Pons (tissue), 1 donor: Measurements from ENCODE around the gene NELFCD.
"Not testable (repeated sequence)": the region's sequence is repeated elsewhere in the genome, so short reads cannot be mapped to it uniquely, and the experiment has no call there.

Experiments used
- DNase-seq: peaks from one replicate; pipeline ENCODE4 v3.0.0-alpha.2; 2016; ENCODE audit warnings: low spot score

The NELFCD gene, protein sequence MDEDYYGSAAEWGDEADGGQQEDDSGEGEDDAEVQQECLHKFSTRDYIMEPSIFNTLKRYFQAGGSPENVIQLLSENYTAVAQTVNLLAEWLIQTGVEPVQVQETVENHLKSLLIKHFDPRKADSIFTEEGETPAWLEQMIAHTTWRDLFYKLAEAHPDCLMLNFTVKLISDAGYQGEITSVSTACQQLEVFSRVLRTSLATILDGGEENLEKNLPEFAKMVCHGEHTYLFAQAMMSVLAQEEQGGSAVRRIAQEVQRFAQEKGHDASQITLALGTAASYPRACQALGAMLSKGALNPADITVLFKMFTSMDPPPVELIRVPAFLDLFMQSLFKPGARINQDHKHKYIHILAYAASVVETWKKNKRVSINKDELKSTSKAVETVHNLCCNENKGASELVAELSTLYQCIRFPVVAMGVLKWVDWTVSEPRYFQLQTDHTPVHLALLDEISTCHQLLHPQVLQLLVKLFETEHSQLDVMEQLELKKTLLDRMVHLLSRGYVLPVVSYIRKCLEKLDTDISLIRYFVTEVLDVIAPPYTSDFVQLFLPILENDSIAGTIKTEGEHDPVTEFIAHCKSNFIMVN

DNA sequence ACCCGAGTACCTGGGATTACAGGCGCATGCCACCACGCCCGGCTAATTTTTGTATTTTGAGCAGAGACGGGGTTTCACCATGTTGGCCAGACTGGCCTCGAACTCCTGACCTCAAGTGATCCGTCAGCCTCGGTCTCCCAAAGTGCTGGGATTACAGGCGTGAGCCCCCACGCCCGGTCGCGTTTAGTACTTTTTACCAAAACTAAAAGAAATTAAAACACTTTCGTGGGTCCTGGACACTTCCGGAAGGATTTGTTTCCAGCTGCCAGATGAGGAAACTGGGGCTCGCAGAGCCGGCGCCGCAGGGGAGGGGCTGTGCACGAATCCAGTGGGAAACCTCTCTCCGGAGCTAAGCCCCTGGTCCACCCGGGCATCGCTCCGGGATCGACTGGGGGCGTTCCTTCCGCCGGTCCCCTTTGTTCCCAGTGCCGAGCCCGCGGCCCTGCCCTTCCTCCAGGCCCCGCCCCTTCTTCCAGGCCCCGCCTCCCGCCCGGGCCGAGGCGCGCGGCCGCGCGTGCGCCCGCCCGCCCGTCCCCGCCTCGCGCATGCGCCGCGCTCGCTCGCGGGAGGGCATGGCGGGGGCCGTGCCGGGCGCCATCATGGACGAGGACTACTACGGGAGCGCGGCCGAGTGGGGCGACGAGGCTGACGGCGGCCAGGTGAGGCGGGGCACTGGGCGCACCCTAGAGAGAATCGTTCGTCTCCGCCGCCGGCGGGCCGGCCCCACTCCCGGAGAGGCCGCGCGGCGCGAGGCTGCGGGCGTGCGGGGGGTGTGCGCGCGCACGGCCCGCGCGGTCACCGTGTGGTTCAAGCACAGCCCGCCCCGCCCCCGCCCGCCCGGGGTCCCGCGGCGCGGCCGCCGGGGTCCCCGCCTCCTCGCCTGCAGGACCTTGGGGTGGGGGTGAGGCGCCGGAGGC, at the start of gene NELFCD:
Gene NELFCD, plus strand, starts transcription at position 546 of the 917 bp plus-strand sequence. Its CDS starts 54 bp downstream, at position 600.
- DNase-seq, result peak; percentile 68

DNA sequence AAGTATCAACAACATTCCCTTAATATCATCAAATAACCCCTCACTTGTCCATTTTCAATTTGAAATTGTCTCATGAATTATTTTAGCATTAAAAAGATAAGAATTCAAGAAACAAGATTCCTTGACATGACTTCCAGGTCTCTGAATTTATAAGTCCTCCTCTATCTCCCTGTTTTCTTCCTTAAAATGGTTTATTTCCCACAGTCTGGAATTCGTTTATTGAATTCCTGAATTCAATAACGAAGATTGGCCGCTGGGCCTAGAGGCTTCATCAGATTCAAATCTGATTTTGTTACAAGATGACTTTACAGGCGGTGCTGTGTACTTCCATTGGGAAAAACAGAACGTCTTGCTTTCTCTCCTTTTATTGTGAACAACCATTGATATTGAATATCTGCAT, 48.9 kb upstream of the NELFCD start:
- no peak for DNase-seq

DNA sequence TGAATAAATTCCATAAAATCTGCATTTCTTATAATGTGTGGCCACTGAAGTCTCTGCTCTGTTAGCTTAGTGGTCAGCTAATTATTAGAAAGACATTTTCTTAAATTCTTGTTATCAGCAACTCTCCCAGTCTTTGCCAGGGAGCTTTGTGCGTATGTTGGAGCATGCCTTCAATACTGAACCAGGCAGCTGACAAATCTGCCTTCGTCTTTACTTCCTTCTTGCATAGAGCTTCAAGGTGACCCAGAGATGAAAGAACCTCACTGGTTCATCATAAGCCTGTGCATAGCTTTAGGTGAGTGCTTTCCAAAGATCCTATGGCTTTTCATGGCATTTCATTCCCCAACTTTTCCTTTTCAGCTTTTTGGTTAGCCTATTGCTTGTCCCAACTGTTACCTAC, 43.0 kb upstream of the NELFCD start:
- peak; percentile 7 for DNase-seq

DNA sequence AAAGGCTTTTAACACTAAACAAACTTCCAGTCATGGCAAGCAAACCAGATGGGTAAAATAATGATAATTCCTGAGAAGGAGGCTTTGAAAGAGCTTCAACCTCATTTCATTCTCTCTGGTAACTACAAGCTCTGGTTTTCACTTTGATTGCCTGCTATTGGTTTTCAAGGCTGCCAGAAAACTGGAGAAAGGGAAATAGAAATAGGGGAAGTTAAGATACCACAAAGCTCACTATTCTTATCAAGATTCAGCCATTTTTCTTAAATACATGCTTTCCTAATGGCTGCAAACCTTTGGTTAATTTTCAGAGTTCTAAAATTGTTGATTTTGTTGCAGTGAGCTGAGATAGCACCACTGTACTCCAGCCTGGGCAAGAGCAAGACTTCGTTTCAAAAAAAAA, 42.5 kb upstream of the NELFCD start:
- peak; percentile 38 for DNase-seq

DNA sequence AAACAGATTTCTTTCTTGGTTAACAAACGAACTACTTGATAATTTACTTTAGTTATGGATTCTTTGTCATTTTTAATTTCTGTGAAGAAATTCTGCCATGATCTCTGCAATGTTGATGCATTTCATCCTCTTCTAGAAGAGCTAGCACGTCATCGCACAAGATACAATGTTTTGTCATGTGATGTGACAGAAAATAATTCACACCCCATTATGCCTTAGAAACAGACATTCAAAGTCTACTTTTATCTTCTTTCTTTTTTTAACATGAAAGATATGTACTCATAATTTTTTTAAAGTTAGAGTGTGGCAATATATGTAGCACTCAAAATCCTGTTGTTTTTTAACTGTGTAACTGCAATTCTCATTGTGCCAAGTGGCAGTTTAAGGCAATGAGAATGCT, 39.6 kb upstream of the NELFCD start:
- DNase-seq, result peak; percentile 3

DNA sequence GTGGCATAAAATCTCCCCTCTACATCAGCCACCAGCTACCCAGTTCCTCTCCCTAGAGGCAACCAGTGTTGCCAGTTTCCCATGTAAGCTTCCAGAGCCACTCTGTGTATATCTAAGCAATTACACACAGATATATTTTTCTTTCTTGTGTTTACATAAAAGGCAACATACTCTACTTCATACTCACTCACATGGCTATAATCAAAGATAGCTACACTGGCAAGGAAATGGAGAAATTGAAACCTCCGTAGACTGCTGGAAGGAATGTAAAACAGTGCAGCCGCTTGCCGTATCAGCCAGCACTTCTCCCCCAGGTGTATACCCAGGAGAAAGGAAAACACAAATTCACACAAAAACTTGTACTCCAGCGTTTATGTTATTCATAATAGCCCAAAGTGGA, 38.5 kb upstream of the NELFCD start:
- no peak for DNase-seq

DNA sequence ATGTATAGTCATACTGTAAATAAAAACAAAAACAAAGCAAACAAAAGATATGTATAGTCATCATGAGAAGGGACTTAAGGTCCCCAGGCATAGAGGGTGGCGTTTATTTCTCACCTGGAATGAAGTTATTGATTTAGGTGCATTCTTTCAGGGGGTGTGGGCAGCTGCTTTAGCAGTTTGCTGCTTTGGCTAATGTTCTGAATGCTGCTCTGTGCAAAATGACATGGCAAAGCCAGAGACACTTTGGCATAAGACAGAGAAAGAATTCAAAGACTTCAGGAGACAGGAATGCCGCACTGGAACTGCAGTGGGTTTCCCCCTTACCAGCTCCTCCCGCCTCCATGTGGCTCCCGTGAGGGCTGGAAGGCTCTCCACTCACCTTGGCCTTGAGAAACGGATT, 36.4 kb upstream of the NELFCD start:
- no peak for DNase-seq

DNA sequence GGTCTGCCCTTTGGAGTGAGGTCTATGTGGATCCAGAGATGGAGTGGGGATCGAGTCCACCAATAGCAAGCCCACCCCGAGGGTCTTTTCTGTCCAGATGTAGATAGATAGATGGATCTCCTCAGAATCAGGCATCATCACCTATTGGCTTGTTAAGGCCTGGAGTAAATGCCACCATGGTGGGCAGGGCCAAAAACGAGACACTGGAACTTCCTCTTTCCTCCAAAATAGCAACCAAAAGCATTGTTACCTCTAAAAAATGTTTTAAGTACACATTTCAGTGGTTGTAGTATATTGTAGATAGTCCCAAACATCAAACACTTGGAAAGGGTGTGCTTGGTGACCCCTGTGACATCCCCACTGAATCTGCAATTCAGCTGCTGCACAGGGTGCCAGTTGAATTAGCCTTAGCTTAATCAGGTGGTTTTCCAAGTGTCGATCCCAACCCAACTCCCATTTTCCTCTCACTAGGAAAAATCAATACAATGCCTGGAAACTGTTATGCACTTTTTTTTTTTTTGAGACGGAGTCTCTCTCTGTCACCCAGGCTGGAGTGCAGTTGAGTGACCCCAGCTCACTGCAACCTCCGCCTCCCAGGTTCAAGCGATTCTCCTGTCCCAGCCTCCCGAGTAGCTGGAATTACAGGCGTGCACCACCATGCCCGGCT, 35.0 kb upstream of the NELFCD start:
- DNase-seq, result no peak

DNA sequence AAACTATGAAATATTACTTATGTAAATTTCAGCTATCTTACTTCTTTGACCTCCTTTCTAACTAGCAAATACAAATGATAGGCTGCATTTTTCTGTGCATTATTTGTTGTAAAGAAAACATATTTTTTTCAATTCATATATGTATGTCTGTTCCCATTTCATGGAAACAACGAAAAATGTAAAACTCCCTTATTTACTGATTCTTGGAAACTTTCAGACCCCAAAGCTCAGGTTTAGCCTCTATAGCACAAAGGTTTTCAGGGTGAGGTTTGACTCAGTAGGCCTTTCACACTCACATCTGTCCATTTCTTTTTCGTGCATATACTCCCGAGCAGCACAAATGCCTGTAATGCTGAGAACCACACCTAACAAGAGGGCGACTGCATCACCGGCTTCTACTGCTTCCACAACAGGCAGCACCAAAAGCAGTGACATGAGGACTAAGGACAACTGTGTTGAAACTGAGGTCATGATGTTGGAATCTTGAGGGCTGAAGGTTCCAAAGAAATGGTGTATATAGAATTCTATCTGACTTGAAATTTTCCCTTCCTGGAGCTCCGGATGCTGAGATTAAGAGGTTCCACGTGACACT, 33.2 kb upstream of the NELFCD start:
- not testable (repeated sequence) for DNase-seq

DNA sequence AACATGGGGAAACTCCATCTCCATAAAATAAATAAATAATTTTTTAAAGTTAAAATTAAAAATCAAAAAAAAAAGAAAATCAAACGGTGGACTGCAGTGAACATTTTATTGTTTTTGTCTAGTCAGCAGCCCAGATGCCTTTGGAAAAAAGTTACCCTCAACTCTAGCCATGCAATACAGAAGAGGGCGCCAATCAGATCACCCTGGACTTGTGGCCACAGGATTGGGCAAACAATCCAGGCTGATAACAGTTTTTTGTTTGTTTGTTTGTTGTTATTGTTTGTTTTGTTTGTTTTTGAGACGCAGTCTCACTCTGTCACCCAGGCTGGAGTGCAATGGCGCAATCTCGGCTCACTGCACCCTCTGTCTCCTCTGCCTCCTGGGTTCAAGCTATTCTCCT, 30.5 kb upstream of the NELFCD start:
- no peak for DNase-seq

DNA sequence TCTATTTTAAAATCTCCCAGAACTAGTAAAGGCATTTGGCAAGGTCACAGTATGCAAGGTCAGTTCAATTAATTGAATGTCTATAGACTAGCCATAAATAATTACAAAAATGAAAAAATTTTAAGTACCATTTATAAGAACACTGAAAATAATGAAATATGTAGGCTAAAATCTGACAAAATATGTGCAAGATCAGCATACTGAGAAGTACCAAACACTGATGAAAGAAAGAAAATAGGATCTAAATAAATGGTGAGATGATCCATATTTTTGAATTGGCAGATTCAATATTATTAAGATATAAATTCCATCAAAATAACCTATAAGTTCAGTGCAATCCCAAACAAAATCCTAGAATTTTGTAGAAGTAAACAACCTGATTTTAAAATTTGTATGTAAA, 28.0 kb upstream of the NELFCD start:
- DNase-seq, result no peak

DNA sequence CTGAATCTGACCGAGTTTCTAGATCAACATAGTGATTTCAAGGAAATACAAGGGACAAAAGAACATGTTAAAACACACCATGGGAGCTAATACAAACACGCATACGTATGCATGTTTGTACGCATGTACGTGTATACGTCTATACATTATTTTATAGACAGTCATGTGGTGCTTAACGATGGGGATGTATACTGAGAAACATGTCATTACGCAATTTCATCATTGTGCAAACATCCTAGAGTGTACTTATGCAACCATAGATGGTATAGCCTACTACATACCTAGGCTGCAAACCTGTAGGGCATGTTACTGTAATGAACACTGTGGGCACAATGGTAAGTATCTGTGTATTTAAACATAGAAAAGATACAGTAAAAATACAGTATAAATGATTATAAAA, 25.0 kb upstream of the NELFCD start:
- no peak for DNase-seq

DNA sequence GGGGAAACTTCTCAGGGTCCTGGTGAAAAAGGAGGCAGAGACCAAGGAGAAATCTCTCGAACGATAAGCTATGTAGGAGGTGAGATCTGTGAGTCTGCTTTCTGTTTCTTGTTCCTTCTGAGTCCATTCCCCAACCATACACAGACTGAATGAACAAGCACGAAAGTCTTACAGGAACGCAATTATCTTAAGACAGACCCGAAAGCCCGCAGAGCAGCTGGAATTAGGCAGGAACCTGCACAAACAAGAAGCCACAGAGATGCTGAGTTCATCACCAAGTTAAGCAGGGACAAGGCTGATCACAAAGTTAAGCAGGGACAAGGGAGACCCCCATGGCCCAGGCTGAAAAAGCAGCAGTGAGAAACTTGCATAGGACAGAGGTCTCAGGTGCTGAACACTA, 21.4 kb upstream of the NELFCD start:
- no peak for DNase-seq

DNA sequence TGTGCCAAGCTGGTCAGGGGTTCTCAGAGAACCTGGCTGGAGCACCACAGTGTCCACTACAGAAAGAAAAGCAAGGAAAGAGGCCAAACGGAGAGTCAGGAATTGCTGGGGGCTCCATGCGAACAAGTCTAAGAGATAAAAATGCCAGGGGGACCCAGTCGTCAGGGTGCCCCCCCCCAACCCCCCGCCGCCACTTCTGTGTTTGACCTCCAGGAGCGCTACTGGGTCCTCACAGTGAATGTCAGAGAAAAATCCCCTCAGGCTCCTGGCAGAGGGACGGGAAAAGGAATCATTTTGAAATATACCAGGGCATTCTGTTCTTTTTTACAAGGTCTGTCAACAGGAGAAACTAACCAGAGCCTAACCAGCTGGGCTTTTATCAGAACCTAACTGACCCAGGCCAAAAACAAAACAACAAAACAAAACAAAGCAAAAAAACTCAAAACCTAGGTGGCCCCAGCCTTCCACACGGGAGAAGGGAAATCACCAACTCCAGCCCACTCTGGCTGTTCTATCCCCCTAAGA, 17.9 kb upstream of the NELFCD start:
- DNase-seq, result no peak

DNA sequence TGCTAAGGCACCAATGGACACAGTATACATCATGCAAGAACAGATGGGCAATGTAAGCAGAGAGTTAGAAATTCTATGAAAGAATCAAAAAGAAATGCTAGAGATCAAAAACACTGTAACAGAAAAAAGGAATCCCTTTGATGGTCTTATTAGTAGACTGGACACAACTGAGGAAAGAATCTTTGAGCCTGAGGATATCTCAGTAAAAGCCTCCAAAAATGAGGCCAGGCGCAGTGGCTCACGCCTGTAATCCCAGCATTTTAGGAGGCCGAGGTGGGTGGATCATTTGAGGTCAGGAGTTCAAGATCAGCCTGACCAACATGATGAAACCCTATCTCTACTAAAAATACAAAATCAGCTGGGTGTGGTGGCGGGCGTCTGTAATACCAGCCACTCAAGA, 17.1 kb upstream of the NELFCD start:
- not testable (repeated sequence) for DNase-seq

DNA sequence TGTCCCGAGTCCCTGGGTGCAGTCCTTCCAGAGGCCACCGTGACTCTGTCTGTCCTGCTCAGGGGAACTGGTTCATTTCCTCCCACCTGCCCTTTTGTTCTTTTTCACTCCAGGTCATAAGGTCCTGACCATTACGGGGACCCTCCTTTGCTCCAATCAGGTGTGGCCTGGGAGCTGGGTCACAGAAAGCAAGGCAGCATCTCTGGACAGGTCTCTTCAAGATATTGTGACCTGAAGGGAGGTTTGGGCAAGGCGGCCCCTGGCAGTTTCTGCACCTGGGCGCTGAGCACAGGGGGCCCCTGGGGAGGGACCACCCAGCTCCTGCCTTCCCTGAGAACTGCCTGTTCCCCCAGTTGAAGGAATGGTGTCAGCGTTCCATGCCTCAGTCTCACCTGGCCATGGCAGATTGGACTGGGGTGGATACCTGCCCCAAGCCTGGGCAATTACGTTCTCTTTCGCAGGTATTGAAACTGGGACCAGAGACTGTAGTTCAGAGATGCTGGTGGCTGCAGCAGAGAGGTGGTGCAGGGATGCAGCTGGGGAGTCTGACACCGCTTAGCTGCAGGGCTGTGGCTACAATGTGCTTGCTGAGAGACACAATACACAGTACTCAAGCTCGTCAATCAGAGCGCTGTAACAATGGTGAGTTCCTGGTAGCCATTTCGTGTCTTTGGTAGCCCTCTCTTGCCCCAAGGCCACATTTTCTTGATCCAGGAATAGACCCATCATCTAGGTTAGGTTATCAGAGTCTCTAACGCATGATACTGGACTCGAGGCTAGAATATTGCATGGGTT, 15.6 kb upstream of the NELFCD start:
- no peak for DNase-seq

DNA sequence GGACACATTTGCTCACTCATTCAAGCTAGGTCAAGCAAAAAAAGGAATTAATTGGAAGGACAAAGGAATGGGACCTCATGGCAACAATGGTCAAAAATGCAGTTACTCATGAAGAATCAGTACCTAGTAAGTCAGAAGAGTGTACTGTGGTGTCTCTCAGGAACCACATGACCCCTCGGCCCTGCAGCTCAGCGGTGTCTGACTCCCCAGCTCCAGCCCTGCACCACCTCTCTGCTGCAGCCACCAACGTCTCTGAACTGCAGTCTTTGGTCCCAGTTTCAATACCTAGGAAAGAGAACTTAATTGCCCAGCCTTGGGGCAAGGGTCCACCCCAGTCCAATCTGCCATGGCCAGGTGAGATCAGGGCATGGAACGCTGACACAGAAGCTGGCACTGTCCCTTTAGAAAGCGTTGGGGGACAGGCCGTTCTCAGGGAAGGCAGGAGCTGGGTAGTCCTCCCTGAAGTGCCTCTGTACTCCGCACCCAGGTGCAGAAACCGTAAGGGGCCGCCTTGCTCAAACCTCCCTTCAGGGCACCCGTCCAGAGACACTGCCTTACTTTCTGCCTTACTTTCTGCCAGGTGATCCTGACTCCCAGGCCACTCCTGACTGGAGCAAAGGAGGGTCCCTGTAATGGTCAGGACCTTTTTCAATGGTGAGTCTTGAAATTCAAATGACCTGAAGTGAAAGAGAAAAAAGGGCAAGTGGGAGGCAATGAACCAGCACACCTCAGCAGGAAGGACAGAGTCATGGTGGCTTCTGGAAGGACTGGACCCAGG, 13.2 kb upstream of the NELFCD start:
- DNase-seq, result no peak

DNA sequence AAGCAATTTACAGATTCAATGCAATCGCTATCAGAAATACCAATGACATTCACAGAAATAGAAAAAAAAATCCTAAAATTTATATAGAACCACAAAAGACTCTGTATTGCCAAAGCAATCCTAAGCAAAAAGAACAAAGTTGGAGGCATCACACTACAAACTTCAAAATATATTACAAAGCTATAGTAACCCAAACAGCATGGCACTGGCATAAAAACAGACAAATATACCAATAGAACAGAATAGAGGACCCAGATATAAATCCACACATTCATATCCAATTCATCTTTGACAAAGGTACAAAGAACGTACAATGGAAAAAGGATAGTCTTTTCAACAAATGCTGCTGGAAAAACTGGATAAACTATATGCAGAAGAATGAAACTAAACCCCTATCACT, 11.6 kb upstream of the NELFCD start:
- DNase-seq, result no peak

DNA sequence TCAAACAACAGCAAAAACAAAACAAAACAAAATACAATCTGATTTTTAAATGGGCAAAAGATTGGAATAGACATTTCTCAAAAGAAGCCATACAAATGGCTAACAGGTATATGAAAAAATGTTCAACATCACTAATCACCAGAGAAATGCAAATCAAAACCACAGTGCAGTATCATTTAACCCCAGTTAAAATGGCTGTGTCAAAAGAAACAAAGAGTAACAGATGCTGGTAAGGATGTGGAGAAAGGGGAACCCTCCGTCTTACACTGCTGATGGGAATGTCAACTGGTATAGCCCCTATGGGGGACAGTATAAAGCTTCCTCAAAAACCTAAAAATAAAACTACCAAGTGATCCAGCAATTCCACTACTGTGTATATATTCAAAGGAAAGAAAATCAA, 10.9 kb upstream of the NELFCD start:
- no peak for DNase-seq

DNA sequence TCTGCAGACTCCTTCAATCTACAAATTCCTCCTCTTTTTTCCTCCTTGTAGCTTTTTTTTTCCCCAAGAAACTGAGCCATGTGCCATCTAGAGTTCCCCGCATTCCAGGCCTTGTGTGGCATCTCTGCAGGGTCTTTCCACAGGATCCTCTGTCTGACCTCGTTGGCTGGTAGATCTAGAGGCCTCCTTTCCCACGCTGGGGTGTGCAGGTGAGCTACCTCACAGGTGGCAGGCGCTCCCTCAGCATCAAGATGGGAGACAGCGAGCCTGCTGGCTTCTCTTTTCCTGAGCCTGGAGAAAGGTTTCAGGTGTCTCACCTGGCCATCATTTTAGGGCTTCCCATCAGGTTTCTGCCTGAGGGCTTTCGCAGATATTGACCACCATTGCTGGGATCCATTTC, 9.6 kb upstream of the NELFCD start:
- no peak for DNase-seq
